Measurements from ENCODE around the gene METAP1D.

Gene METAP1D

GRCh38 chr2:172128484-172128883 lies 128.7 kb downstream of the METAP1D start:
- no peak for DNase-seq
- Histone ChIP-seq H3K9me3 (no peaks in the 10 kb centered on the region), H3K4me1 (no peaks in the 10 kb centered on the region), H3K4me3 (ENCODE audit: low read depth, low read length) (no peak overlapping the region), H3K36me3 (no peaks in the 10 kb centered on the region), H3K27me3 (no peaks in the 10 kb centered on the region)
- TF ChIP-seq CTCF (IDR thresholded peaks at IDR 0.05; ENCODE audit: low read depth, low read length) = no peak

GRCh38 chr2:172129404-172129803 lies 129.7 kb downstream of the METAP1D start:
- Histone ChIP-seq H3K4me3 (ENCODE audit: low read depth, low read length) (no peak overlapping the region), H3K4me1 (no peaks in the 10 kb centered on the region), H3K9me3 (no peaks in the 10 kb centered on the region), H3K27me3 (no peaks in the 10 kb centered on the region), H3K36me3 (no peaks in the 10 kb centered on the region)
- no peak for DNase-seq
- no peak for TF ChIP-seq CTCF (IDR thresholded peaks at IDR 0.05; ENCODE audit: low read depth, low read length)
